ENCODE data around the gene RARA. TPM values are rescaled to one million over a fixed set of nuclear protein-coding genes. Genes with fewer than 3 reads are reported as not detected.

The RARA gene
- 40.2 TPM for polyA plus RNA-seq (2013, experiment 1 of 2)
- 31.4 TPM for polyA plus RNA-seq (2013, experiment 2 of 2)

DNA sequence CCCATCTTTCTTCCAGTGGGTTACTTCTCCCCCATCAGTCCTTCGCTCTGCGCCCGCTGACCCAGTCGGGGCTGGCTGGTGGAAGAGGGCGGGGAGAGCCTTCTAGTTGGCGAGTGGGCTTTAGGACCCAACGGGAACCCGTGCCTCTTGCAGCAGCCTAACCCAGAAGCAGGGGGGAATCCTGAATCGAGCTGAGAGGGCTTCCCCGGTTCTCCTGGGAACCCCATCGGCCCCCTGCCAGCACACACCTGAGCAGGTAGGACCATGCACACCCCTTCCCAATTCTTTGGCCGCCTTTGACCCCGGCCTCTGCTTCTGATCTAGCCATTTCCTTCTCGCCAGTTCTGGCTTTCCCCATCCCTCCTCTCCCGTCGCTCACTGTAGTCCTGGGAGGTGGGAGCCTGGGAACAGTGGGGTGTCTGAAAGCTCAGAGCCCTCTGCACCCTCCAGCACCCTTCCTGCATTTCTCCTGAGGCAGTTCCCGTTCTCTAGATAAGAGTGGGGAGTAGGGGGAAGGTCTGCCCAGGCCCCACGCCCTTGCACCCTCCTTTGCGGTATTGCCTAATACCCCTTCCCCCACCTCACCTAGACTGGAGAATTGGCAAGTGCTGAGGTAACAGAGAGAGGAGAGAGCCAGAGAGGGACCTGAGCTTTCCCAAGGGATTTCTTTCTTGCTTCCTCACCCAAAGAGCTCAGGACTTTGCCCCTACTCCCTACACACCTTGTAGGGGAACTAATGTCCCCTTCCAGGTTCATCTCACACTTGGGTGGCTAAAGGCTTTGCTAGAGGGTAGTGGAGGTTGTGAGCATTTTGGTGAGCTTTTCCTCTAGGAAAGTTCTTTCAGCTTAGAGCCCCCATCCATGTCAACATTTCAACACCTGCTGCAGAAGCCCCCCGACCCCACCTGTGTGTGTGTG is at the start of gene RARA:
Gene RARA (plus strand): TSS at position 150 of the 918 bp plus-strand sequence. CDS start 22,039 bp downstream, outside the sequence.
- Histone ChIP-seq H3K9me3 (ENCODE audit: control insufficient read depth, low read length) (no peaks in the 10 kb centered on the region), H3K4me1 (ENCODE audit: control insufficient read depth, insufficient read depth, low read length, poor library complexity, severe bottlenecking) (peaks cover 35% of the 10 kb centered on the region)
- WGBS, 2 experiments (ENCODE audit: insufficient coverage in 2 of 2) = 2 to 5% methylated on average over 10 of the region's 20 CpGs

DNA sequence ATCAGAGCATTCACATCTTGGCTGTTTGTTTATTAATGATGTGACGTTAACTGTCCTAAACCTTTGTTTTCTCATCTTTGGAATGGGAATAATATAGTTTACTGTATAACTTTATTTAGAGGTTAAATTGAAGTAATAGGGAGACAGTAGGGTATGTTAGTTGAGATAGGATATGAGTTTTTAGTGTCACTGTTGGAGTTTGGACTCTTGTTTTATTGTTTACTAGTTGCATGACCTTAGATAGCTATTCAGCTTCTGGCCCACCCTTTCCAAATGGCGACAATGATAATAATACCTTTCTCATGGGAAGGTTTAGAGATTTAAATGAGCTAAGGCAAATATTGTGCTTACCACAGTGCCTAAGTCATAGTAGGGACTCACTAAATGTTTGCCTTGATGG is 49.5 kb upstream of the RARA start:
- H3K4me3 ChIP-seq (ENCODE audit: extremely low read depth, insufficient read depth, low read length, poor library complexity, severe bottlenecking) = no peak overlapping the region
- H3K36me3 ChIP-seq (ENCODE audit: control insufficient read depth, insufficient read depth, low read length) = peaks cover 62% of the 10 kb centered on the region
- WGBS, 2 experiments (ENCODE audit: insufficient coverage in 2 of 2) = 91 to 100% methylated on average over 1 of the region's 2 CpGs
- H3K27ac ChIP-seq (ENCODE audit: low read depth, low read length, severe bottlenecking) = no peak overlapping the region
- H3K9me3 ChIP-seq (ENCODE audit: control insufficient read depth, low read length) = no peaks in the 10 kb centered on the region
- H3K4me1 ChIP-seq (ENCODE audit: control insufficient read depth, insufficient read depth, low read length, poor library complexity, severe bottlenecking) = no peaks in the 10 kb centered on the region

More for the DNA sequence above, at the start of gene RARA:
- no peak within 1 kb of the TSS for H3K27ac ChIP-seq (ENCODE audit: low read depth, low read length, severe bottlenecking)
- H3K4me3 ChIP-seq (ENCODE audit: extremely low read depth, insufficient read depth, low read length, poor library complexity, severe bottlenecking) = peak within 1 kb of the TSS; percentile 54
- H3K36me3 ChIP-seq (ENCODE audit: control insufficient read depth, insufficient read depth, low read length) = no peaks in the 10 kb centered on the region

- 93 to 98% methylated on average over 7 of the region's 7 CpGs for WGBS, 2 experiments (ENCODE audit: insufficient coverage in 2 of 2)
- Histone ChIP-seq H3K9me3 (ENCODE audit: control insufficient read depth, low read length) (no peaks in the 10 kb centered on the region), H3K4me1 (ENCODE audit: control insufficient read depth, insufficient read depth, low read length, poor library complexity, severe bottlenecking) (no peaks in the 10 kb centered on the region), H3K4me3 (ENCODE audit: extremely low read depth, insufficient read depth, low read length, poor library complexity, severe bottlenecking) (no peak overlapping the region), H3K36me3 (ENCODE audit: control insufficient read depth, insufficient read depth, low read length) (peaks cover 71% of the 10 kb centered on the region), H3K27ac (ENCODE audit: low read depth, low read length, severe bottlenecking) (no peak overlapping the region)
Measured at GRCh38 chr17:40260528-40260927, 48.5 kb upstream of the RARA start.

DNA sequence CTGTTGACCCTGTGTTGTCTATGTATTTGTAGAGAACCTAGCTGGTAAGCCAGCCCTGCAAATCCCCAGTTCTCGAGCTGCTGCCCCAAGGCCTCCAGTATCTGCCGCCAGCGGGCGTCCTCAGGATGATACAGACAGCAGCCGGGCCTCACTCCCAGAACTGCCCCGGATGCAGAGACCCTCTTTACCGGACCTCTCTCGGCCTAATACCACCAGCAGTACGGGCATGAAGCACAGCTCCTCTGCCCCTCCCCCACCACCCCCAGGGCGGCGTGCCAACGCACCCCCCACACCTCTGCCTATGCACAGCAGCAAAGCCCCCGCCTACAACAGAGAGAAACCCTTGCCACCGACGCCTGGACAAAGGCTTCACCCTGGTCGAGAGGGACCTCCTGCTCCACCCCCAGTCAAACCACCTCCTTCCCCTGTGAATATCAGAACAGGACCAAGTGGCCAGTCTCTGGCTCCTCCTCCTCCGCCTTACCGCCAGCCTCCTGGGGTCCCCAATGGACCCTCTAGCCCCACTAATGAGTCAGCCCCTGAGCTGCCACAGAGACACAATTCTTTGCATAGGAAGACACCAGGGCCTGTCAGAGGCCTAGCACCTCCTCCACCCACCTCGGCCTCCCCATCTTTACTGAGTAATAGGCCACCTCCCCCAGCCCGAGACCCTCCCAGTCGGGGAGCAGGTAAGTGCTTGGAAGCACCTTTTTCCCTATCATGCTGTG is 44.4 kb upstream of the RARA start:
- 76 to 92% methylated on average over 10 to 16 of the region's 21 CpGs for WGBS, 2 experiments (ENCODE audit: insufficient coverage in 2 of 2)
- Histone ChIP-seq H3K9me3 (ENCODE audit: control insufficient read depth, low read length) (no peaks in the 10 kb centered on the region), H3K4me3 (ENCODE audit: extremely low read depth, insufficient read depth, low read length, poor library complexity, severe bottlenecking) (no peak overlapping the region), H3K27ac (ENCODE audit: low read depth, low read length, severe bottlenecking) (no peak overlapping the region), H3K36me3 (ENCODE audit: control insufficient read depth, insufficient read depth, low read length) (peaks cover 80% of the 10 kb centered on the region), H3K4me1 (ENCODE audit: control insufficient read depth, insufficient read depth, low read length, poor library complexity, severe bottlenecking) (no peaks in the 10 kb centered on the region)

DNA sequence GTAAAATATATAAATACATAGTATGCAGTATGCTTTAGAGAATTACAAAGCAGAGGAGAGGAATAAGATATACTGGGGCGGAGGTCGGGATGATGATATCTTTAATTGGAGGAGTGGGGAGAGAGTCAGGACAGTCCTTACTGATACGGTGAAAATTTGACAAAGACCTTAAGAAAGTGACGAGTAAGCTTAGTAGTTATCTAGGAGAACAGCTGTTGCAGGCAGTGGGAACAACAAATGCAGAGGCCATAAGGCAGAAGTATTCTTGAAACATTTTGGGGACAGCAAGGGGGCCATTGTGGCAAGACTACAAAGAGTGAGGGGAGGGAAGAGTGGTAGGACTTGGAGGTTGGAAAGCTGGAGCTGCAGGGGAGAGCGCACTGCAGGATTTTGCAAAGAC is 43.6 kb upstream of the RARA start:
- Histone ChIP-seq H3K36me3 (ENCODE audit: control insufficient read depth, insufficient read depth, low read length) (peaks cover 76% of the 10 kb centered on the region), H3K4me1 (ENCODE audit: control insufficient read depth, insufficient read depth, low read length, poor library complexity, severe bottlenecking) (no peaks in the 10 kb centered on the region), H3K4me3 (ENCODE audit: extremely low read depth, insufficient read depth, low read length, poor library complexity, severe bottlenecking) (no peak overlapping the region), H3K27ac (ENCODE audit: low read depth, low read length, severe bottlenecking) (no peak overlapping the region), H3K9me3 (ENCODE audit: control insufficient read depth, low read length) (no peaks in the 10 kb centered on the region)
- WGBS, 2 experiments (ENCODE audit: insufficient coverage in 2 of 2) = 89 to 91% methylated on average over 5 of the region's 5 CpGs

- WGBS, 2 experiments (ENCODE audit: insufficient coverage in 2 of 2) = 97 to 100% methylated on average over 5 to 6 of the region's 6 CpGs
- Histone ChIP-seq H3K27ac (ENCODE audit: low read depth, low read length, severe bottlenecking) (no peak overlapping the region), H3K9me3 (ENCODE audit: control insufficient read depth, low read length) (no peaks in the 10 kb centered on the region), H3K4me3 (ENCODE audit: extremely low read depth, insufficient read depth, low read length, poor library complexity, severe bottlenecking) (no peak overlapping the region), H3K36me3 (ENCODE audit: control insufficient read depth, insufficient read depth, low read length) (peaks cover 82% of the 10 kb centered on the region), H3K4me1 (ENCODE audit: control insufficient read depth, insufficient read depth, low read length, poor library complexity, severe bottlenecking) (no peaks in the 10 kb centered on the region)
Measured at GRCh38 chr17:40266882-40267281, 42.1 kb upstream of the RARA start.

- Histone ChIP-seq H3K9me3 (ENCODE audit: control insufficient read depth, low read length) (no peaks in the 10 kb centered on the region), H3K4me1 (ENCODE audit: control insufficient read depth, insufficient read depth, low read length, poor library complexity, severe bottlenecking) (no peaks in the 10 kb centered on the region), H3K36me3 (ENCODE audit: control insufficient read depth, insufficient read depth, low read length) (peaks cover 75% of the 10 kb centered on the region), H3K4me3 (ENCODE audit: extremely low read depth, insufficient read depth, low read length, poor library complexity, severe bottlenecking) (no peak overlapping the region), H3K27ac (ENCODE audit: low read depth, low read length, severe bottlenecking) (no peak overlapping the region)
- 80% methylated on average over 1 of the region's 2 CpGs; no CpG with 5 or more reads in 1 of the 2 experiments for WGBS, 2 experiments (ENCODE audit: insufficient coverage in 2 of 2)
Measured at GRCh38 chr17:40268141-40268712, 40.8 kb upstream of the RARA start.

DNA sequence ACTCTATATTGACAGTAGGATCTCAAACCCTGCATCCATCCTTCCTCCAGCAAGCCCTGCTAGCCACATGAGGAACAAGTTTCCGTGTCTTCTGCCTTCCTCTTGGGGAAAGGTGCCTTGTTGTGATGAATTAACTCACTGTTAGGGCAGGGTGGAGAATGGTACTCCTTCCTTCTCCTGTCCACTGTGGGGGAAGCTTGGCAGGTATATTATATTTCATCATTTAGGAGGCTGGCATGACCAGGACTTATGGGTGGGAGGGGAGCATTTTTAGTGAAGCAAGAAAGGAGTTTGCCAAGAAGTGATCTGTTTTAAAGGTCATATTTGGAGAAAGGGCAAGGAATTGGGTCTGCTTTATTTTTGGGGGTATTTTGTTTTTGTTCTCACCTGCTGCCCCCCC is 30.6 kb upstream of the RARA start:
- H3K4me3 ChIP-seq (ENCODE audit: extremely low read depth, insufficient read depth, low read length, poor library complexity, severe bottlenecking) = no peak overlapping the region
- no peak overlapping the region for H3K27ac ChIP-seq (ENCODE audit: low read depth, low read length, severe bottlenecking)
- no peaks in the 10 kb centered on the region for H3K9me3 ChIP-seq (ENCODE audit: control insufficient read depth, low read length)
- WGBS, 2 experiments (ENCODE audit: insufficient coverage in 2 of 2) = no CpG with 5 or more reads among the region's 1 CpG
- H3K36me3 ChIP-seq (ENCODE audit: control insufficient read depth, insufficient read depth, low read length) = peaks cover 88% of the 10 kb centered on the region
- no peaks in the 10 kb centered on the region for H3K4me1 ChIP-seq (ENCODE audit: control insufficient read depth, insufficient read depth, low read length, poor library complexity, severe bottlenecking)

DNA sequence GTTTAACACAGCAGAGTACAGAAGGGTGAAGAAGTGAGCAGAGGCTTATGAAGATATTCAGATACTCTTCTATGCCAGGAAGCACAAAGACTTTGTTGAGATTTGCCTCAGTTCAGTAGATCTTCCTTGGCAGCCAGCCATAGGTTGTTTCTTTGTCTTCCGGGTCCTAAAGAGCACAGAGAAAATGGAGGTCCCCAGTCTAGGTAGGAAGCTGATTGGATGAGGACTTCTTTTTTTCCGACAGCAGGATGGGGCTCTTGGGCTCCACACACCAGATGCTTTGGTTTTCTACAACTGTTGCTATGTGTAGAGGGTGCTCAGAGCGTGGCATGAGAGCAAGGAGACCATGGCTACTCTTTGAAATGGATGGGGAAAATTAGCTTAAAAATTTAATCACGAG is 29.6 kb upstream of the RARA start:
- H3K4me3 ChIP-seq (ENCODE audit: extremely low read depth, insufficient read depth, low read length, poor library complexity, severe bottlenecking) = no peak overlapping the region
- peaks cover 8% of the 10 kb centered on the region for H3K4me1 ChIP-seq (ENCODE audit: control insufficient read depth, insufficient read depth, low read length, poor library complexity, severe bottlenecking)
- no peak overlapping the region for H3K27ac ChIP-seq (ENCODE audit: low read depth, low read length, severe bottlenecking)
- H3K9me3 ChIP-seq (ENCODE audit: control insufficient read depth, low read length) = no peaks in the 10 kb centered on the region
- H3K36me3 ChIP-seq (ENCODE audit: control insufficient read depth, insufficient read depth, low read length) = peaks cover 80% of the 10 kb centered on the region
- 93 to 100% methylated on average over 2 of the region's 4 CpGs for WGBS, 2 experiments (ENCODE audit: insufficient coverage in 2 of 2)

- Histone ChIP-seq H3K27ac (ENCODE audit: low read depth, low read length, severe bottlenecking) (no peak overlapping the region), H3K36me3 (ENCODE audit: control insufficient read depth, insufficient read depth, low read length) (peaks cover 63% of the 10 kb centered on the region), H3K4me1 (ENCODE audit: control insufficient read depth, insufficient read depth, low read length, poor library complexity, severe bottlenecking) (peaks cover 12% of the 10 kb centered on the region), H3K9me3 (ENCODE audit: control insufficient read depth, low read length) (no peaks in the 10 kb centered on the region), H3K4me3 (ENCODE audit: extremely low read depth, insufficient read depth, low read length, poor library complexity, severe bottlenecking) (no peak overlapping the region)
- no CpG with 5 or more reads among the region's 2 CpGs for WGBS, 2 experiments (ENCODE audit: insufficient coverage in 2 of 2)
Measured at GRCh38 chr17:40281663-40282062, 27.3 kb upstream of the RARA start.
